HEK293 (cell line): ENCODE measurements around the gene POLD1.

Source experiments
- CTCF ChIA-PET: fragments of 350-600 bp; formaldehyde crosslinking; extraction: SDS; loops from one replicate; lab custom pipeline; 2021; ENCODE audit warnings: antibody characterized with exemption; lab: Yijun Ruan, JAX
- POLR2A ChIA-PET: fragments of 300-600 bp; formaldehyde crosslinking; extraction: SDS; loops from one replicate; lab custom pipeline; 2020; ENCODE audit warnings: antibody characterized with exemption, inconsistent platforms; lab: Yijun Ruan, JAX
- H3K27ac ChIP-seq: fragments of 200-500 bp; sonication (Bioruptor generic); 2 replicates; pipeline ENCODE4 v1.5.1; 2014; ENCODE audit warnings: low read depth, low read length, control low read depth, inconsistent platforms; ENCODE audit errors: extremely low read depth
- H3K36me3 ChIP-seq, 2 experiments: fragments of 200-500 bp in 1 of 2; sonication (Bioruptor generic) in 1 of 2; 1 replicate in 1 of 2; 2 replicates in 1 of 2; pipeline ENCODE4 v1.5.1; 2014 to 2017; ENCODE audit warnings: inconsistent platforms in 2 of 2, low read length in 2 of 2; ENCODE audit not compliant: control insufficient read depth in 2 of 2, insufficient read depth in 1 of 2
- H3K4me1 ChIP-seq: fragments of 200-500 bp; sonication (Bioruptor generic); 2 replicates; pipeline ENCODE4 v1.5.1; 2014; ENCODE audit warnings: mild to moderate bottlenecking, low read length, inconsistent platforms; ENCODE audit not compliant: control insufficient read depth, insufficient read depth
- H3K4me3 ChIP-seq: 2 replicates; pipeline ENCODE4 v1.5.1; 2011; ENCODE audit warnings: low read depth, mild to moderate bottlenecking, control low read depth, low read length, moderate library complexity
- H3K9me3 ChIP-seq: fragments of 200-500 bp; sonication (Bioruptor generic); 2 replicates; pipeline ENCODE4 v1.5.1; 2014; ENCODE audit warnings: low read depth, low read length, inconsistent platforms; ENCODE audit not compliant: control insufficient read depth, insufficient read depth
- GLI4 ChIP-seq: fragments of 450-650 bp; formaldehyde crosslinking; IDR thresholded peaks from 2 replicates; pipeline ENCODE4 v1.5.1; 2016; ENCODE audit warnings: missing biosample characterization, missing genetic modification characterization
- HOXA7 ChIP-seq: sonication (generic); formaldehyde crosslinking; IDR thresholded peaks from 2 replicates; pipeline ENCODE4 v1.8.1; 2022; ENCODE audit warnings: missing genetic modification reagents, borderline replicate concordance
- HOXC10 ChIP-seq: sonication (generic); formaldehyde crosslinking; IDR thresholded peaks from 2 replicates; pipeline ENCODE4 v1.8.1; 2023; ENCODE audit warnings: mild to moderate bottlenecking, missing genetic modification reagents
- IKZF3 ChIP-seq: fragments of 450-650 bp; IDR thresholded peaks from 2 replicates; pipeline ENCODE4 v1.5.0; 2018; ENCODE audit warnings: missing biosample characterization, mild to moderate bottlenecking, missing genetic modification characterization, moderate library complexity
- KLF1 ChIP-seq: fragments of 450-650 bp; formaldehyde crosslinking; IDR thresholded peaks from 2 replicates; pipeline ENCODE4 v1.5.1; 2016; ENCODE audit warnings: missing biosample characterization, missing genetic modification characterization
- KLF9 ChIP-seq: fragments of 450-650 bp; formaldehyde crosslinking; IDR thresholded peaks from 2 replicates; pipeline ENCODE4 v1.5.1; 2016; ENCODE audit warnings: missing biosample characterization, missing genetic modification characterization, low read depth
- PRDM1 ChIP-seq: fragments of 450-650 bp; formaldehyde crosslinking; IDR thresholded peaks from 2 replicates; pipeline ENCODE4; 2016; ENCODE audit warnings: missing biosample characterization, missing genetic modification characterization
- REST ChIP-seq: fragments of 450-650 bp; formaldehyde crosslinking; IDR thresholded peaks from 2 replicates; pipeline ENCODE4 v1.5.1; 2016; ENCODE audit warnings: missing biosample characterization, missing genetic modification characterization
- ZBTB21 ChIP-seq: fragments of 450-650 bp; formaldehyde crosslinking; IDR thresholded peaks from 2 replicates; pipeline ENCODE4 v1.5.1; 2017; ENCODE audit warnings: missing biosample characterization, missing genetic modification characterization
- ZBTB26 ChIP-seq: fragments of 450-650 bp; formaldehyde crosslinking; optimal IDR thresholded peaks from 2 replicates; pipeline ENCODE3; 2016; ENCODE audit warnings: missing biosample characterization, mild to moderate bottlenecking, missing genetic modification characterization
- ZBTB7A ChIP-seq: fragments of 450-650 bp; formaldehyde crosslinking; IDR thresholded peaks from 2 replicates; pipeline ENCODE4 v1.5.1; 2016; ENCODE audit warnings: low read depth, missing biosample characterization, missing genetic modification characterization
- ZBTB8A ChIP-seq: fragments of 450-650 bp; formaldehyde crosslinking; IDR thresholded peaks from 2 replicates; pipeline ENCODE4 v1.5.1; 2016; ENCODE audit warnings: missing biosample characterization, missing genetic modification characterization
- ZNF10 ChIP-seq: fragments of 450-650 bp; formaldehyde crosslinking; IDR thresholded peaks from 2 replicates; pipeline ENCODE4 v1.5.1; 2017; ENCODE audit warnings: missing biosample characterization, missing genetic modification characterization
- ZNF112 ChIP-seq: fragments of 450-650 bp; formaldehyde crosslinking; IDR thresholded peaks from 2 replicates; pipeline ENCODE4 v1.5.0; 2017; ENCODE audit warnings: missing biosample characterization, missing genetic modification characterization
- ZNF114 ChIP-seq: fragments of 450-650 bp; formaldehyde crosslinking; IDR thresholded peaks from 2 replicates; pipeline ENCODE4 v1.5.0; 2017; ENCODE audit warnings: missing biosample characterization, missing genetic modification characterization
- ZNF184 ChIP-seq: fragments of 450-650 bp; IDR thresholded peaks from 2 replicates; pipeline ENCODE4 v1.5.1; 2018; ENCODE audit warnings: missing biosample characterization, mild to moderate bottlenecking, missing genetic modification characterization
- ZNF280D ChIP-seq: fragments of 450-650 bp; formaldehyde crosslinking; IDR thresholded peaks from 2 replicates; pipeline ENCODE4 v1.5.1; 2016; ENCODE audit warnings: missing biosample characterization, missing genetic modification characterization
- ZNF394 ChIP-seq: fragments of 450-650 bp; formaldehyde crosslinking; IDR thresholded peaks from 2 replicates; pipeline ENCODE4 v1.5.1; 2016; ENCODE audit warnings: missing biosample characterization, missing genetic modification characterization, mild to moderate bottlenecking, moderate library complexity, borderline replicate concordance
- ZNF416 ChIP-seq: fragments of 450-650 bp; formaldehyde crosslinking; IDR thresholded peaks from 2 replicates; pipeline ENCODE4 v1.5.1; 2016; ENCODE audit warnings: missing biosample characterization, missing genetic modification characterization
- ZNF423 ChIP-seq: fragments of 450-650 bp; formaldehyde crosslinking; IDR thresholded peaks from 2 replicates; pipeline ENCODE4 v1.5.1; 2016; ENCODE audit warnings: missing biosample characterization, missing genetic modification characterization
- ZNF473 ChIP-seq: fragments of 450-650 bp; formaldehyde crosslinking; IDR thresholded peaks from 2 replicates; pipeline ENCODE4 v1.5.1; 2017; ENCODE audit warnings: missing biosample characterization, missing genetic modification characterization
- ZNF529 ChIP-seq: fragments of 450-650 bp; formaldehyde crosslinking; IDR thresholded peaks from 2 replicates; pipeline ENCODE4 v1.5.1; 2017; ENCODE audit warnings: missing genetic modification characterization, missing biosample characterization; ENCODE audit not compliant: insufficient replicate concordance
- ZNF555 ChIP-seq: fragments of 450-650 bp; formaldehyde crosslinking; conservative IDR thresholded peaks from 2 replicates; pipeline ENCODE4 v1.5.1; 2017; ENCODE audit warnings: missing biosample characterization, mild to moderate bottlenecking, missing genetic modification characterization, inconsistent platforms
- ZNF596 ChIP-seq: fragments of 450-650 bp; IDR thresholded peaks from 2 replicates; pipeline ENCODE4 v1.5.0; 2018; ENCODE audit warnings: missing biosample characterization, mild to moderate bottlenecking, missing genetic modification characterization, moderate library complexity
- ZNF610 ChIP-seq: fragments of 450-650 bp; formaldehyde crosslinking; IDR thresholded peaks from 2 replicates; pipeline ENCODE4 v1.5.1; 2016; ENCODE audit warnings: missing biosample characterization, missing genetic modification characterization, borderline replicate concordance
- ZNF768 ChIP-seq: fragments of 450-650 bp; formaldehyde crosslinking; IDR thresholded peaks from 2 replicates; pipeline ENCODE4 v1.5.1; 2018; ENCODE audit warnings: missing biosample characterization, mild to moderate bottlenecking, missing genetic modification characterization
- ZNF837 ChIP-seq: fragments of 450-650 bp; formaldehyde crosslinking; IDR thresholded peaks from 2 replicates; pipeline ENCODE4 v1.5.1; 2016; ENCODE audit warnings: missing biosample characterization, missing genetic modification characterization
- ZSCAN23 ChIP-seq: fragments of 450-650 bp; formaldehyde crosslinking; IDR thresholded peaks from 2 replicates; pipeline ENCODE4 v1.5.1; 2016; ENCODE audit warnings: missing biosample characterization, missing genetic modification characterization
- ZSCAN30 ChIP-seq: fragments of 450-650 bp; IDR thresholded peaks from 2 replicates; pipeline ENCODE4 v1.5.1; 2018; ENCODE audit warnings: missing biosample characterization, mild to moderate bottlenecking, missing genetic modification characterization, moderate library complexity

POLD1 gene

GRCh38 chr19:50462970-50463369 is 78.8 kb downstream of the POLD1 start:
- no peaks in the 10 kb centered on the region for H3K4me1 ChIP-seq
- no peaks in the 10 kb centered on the region for H3K36me3 ChIP-seq
- H3K27ac ChIP-seq = no peak overlapping the region
- POLR2A ChIA-PET = interaction anchor here (0.8 to 1.4 kb wide), 2 partner anchors 95 to 134 kb away, joined by 3 to 8 read pairs; partner anchors contain the start of gene KCNC3
- CTCF ChIA-PET = interaction anchor here (0.6 to 4.7 kb wide), 10 partner anchors 10 to 139 kb away, joined by 3 to 99 read pairs (median 5); partner anchors contain the start of genes NAPSA and NR1H2
- H3K4me3 ChIP-seq = no peak overlapping the region
- TF ChIP-seq ZNF610 (no peak), ZBTB21 (tag by site-specific recombination) (no peak), IKZF3 (tag by site-specific recombination) (no peak), KLF9 (tag by site-specific recombination) (no peak), ZNF837 (no peak), ZNF112 (tag by site-specific recombination) (no peak), GLI4 (tag by site-specific recombination) (no peak), KLF1 (tag by site-specific recombination) (no peak), ZNF473 (tag by site-specific recombination) (no peak), ZNF423 (tag by site-specific recombination) (no peak), PRDM1 (no peak), ZBTB8A (no peak), HOXC10 (CRISPR knock-in tag) (no peak), ZBTB26 (tag by site-specific recombination) (no peak), ZBTB7A (tag by site-specific recombination) (no peak)
- no peaks in the 10 kb centered on the region for H3K9me3 ChIP-seq

GRCh38 chr19:50464348-50464747 is 80.2 kb downstream of the POLD1 start:
- Histone ChIP-seq H3K4me3 (no peak overlapping the region), H3K4me1 (no peaks in the 10 kb centered on the region), H3K9me3 (no peaks in the 10 kb centered on the region), H3K36me3 (no peaks in the 10 kb centered on the region), H3K27ac (no peak overlapping the region)
- no peak for TF ChIP-seq ZNF280D (tag by site-specific recombination)
- TF ChIP-seq ZNF416 (tag by site-specific recombination) = no peak
- TF ChIP-seq ZSCAN23 (tag by site-specific recombination) = no peak
- no peak for TF ChIP-seq HOXA7 (CRISPR knock-in tag)
- no peak for TF ChIP-seq ZSCAN30 (tag by site-specific recombination)
- no peak for TF ChIP-seq ZNF555 (tag by site-specific recombination)
- no peak for TF ChIP-seq ZNF184 (tag by site-specific recombination)
- TF ChIP-seq ZNF114 (tag by site-specific recombination) = no peak
- TF ChIP-seq ZNF768 (tag by site-specific recombination) = no peak
- no peak for TF ChIP-seq ZNF596 (tag by site-specific recombination)
- no peak for TF ChIP-seq ZNF529
- TF ChIP-seq ZNF10 (tag by site-specific recombination) = no peak
- TF ChIP-seq REST = no peak
- TF ChIP-seq ZNF394 = no peak
- ChIA-PET POLR2A (interaction anchor here (0.5 to 1.7 kb wide), 3 partner anchors 10 to 535 kb away, joined by 3 to 5 read pairs (median 3); partner anchors contain the start of gene POLD1), CTCF (interaction anchor here (0.6 to 4.7 kb wide), 10 partner anchors 12 to 380 kb away, joined by 3 to 38 read pairs (median 4); partner anchors contain the start of genes EMC10, GARIN5A and NR1H2)
